ENCODE results near the gene CEND1.

Gene CEND1

DNA sequence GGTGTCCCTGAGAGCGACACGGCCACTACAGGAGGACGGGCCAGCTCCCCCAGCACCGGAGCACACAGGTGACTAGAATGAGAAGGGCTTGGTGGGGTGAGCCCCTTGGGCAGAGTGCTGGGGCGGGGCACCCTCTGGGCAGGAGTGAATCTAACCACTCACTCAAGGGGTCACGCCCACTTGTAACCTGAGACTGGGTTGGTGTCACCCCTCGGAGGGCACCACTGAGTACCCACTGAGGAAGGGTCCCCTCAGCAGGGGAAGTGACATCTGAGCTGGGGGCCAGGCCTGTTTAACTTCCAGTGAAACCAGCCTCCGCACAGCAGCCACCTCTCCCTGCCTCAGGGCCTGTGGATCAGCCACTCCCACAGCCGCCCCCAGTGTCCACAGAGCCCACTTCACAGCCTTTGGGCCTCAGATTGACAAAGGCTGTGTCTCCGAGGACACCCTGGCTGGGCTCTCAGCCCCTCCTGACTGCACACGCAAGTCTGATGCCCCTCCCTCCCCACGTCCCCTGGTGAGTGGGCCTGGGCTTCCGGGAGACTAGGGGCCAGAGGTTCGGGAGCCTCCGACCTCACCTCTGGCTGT lies 18.2 kb downstream of the CEND1 start:
- Histone ChIP-seq H3K9me2 (replicated peaks; ENCODE audit: insufficient read depth, low read length) (no peaks in the 10 kb centered on the region), H3K79me2 (ENCODE audit: low read length) (peaks cover 58% of the 10 kb centered on the region), H3K9me3 (replicated peaks; ENCODE audit: insufficient read depth, low read length) (no peaks in the 10 kb centered on the region), H3K4me1 (ENCODE audit: low read length) (no peaks in the 10 kb centered on the region), H4K20me1 (ENCODE audit: insufficient read depth, low read length) (no peaks in the 10 kb centered on the region; the same call in 1 of the 2 replicates), H3K36me3 (replicated peaks; ENCODE audit: insufficient read depth, low read length) (peaks cover 9% of the 10 kb centered on the region), H2AFZ (ENCODE audit: low read length) (no peak overlapping the region), H3K27ac (ENCODE audit: low read length) (no peak overlapping the region), H3K27me3 (replicated peaks; ENCODE audit: insufficient read depth, low read length) (no peaks in the 10 kb centered on the region), H3K4me2 (ENCODE audit: low read depth, low read length) (no peak overlapping the region), H3F3A (ENCODE audit: insufficient read depth, low read length) (peaks cover 6% of the 10 kb centered on the region), H3K9ac (ENCODE audit: low read length) (no peak overlapping the region), H3K4me3 (ENCODE audit: low read length) (no peak overlapping the region)
- TF ChIP-seq EZH2 (optimal IDR thresholded peaks at IDR 0.05; ENCODE audit: low read depth, low read length) (no peak), EZH2phosphoT487 (IDR thresholded peaks at IDR 0.05; ENCODE audit: low read length) (no peak), CTCF (IDR thresholded peaks at IDR 0.05; ENCODE audit: low read length) (no peak)
- DNase-seq = peak; percentile 2

DNA sequence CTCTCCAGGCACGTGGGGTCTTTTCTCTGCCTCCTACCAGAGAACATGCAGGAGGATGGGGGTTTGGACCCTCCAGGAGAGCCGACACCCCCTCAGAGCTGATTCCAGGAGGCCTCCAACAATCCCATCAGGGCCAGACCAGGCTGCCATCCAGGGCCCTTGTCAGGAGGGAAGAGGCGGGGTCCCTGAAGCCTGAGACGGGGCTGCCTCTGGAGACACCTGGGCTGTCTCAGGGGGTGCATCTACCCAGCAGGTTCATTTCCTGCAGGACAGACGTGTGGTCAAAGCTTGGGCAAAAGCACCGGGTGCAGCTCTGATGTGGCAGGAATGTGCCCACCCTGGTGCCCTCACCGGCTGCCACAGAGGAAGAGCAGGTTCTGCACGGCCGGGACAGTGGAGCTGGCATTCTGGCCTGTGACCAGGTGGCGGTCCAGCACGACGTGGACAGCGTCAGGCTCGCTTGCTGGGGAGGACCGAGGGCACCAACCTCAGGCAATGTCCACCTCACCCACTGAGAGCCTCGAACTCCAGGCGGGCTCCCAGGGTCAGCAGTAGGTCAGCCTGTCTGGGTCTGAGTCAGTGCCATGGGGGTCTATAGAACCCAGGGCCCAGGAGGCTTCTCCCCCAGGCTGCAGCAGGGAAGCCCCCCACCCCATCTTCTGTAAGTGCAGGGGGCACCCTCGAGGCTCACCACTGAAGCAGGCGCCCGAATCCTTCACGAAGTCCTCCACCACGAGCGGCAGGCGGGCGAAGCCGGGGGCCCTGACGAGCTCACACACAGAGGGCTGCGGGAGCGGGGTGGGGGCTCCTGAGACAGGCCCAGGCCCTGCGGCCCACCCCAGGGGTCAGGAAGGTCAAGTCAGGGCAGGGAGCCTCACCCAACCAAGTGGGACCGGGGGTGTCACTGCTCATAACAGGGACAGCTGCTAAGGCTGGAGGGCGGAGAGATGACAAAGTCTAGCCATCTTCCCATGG lies 19.0 kb downstream of the CEND1 start:
- Histone ChIP-seq H3K9me2 (replicated peaks; ENCODE audit: insufficient read depth, low read length) (no peaks in the 10 kb centered on the region), H3K9ac (ENCODE audit: low read length) (no peak overlapping the region), H4K20me1 (ENCODE audit: insufficient read depth, low read length) (no peaks in the 10 kb centered on the region; the same call in 1 of the 2 replicates), H3K27me3 (replicated peaks; ENCODE audit: insufficient read depth, low read length) (no peaks in the 10 kb centered on the region), H2AFZ (ENCODE audit: low read length) (no peak overlapping the region), H3K4me2 (ENCODE audit: low read depth, low read length) (no peak overlapping the region), H3K4me3 (ENCODE audit: low read length) (no peak overlapping the region), H3K4me1 (ENCODE audit: low read length) (no peaks in the 10 kb centered on the region), H3K9me3 (replicated peaks; ENCODE audit: insufficient read depth, low read length) (no peaks in the 10 kb centered on the region), H3K36me3 (replicated peaks; ENCODE audit: insufficient read depth, low read length) (peaks cover 9% of the 10 kb centered on the region), H3K79me2 (ENCODE audit: low read length) (peaks cover 51% of the 10 kb centered on the region), H3F3A (ENCODE audit: insufficient read depth, low read length) (peaks cover 8% of the 10 kb centered on the region), H3K27ac (ENCODE audit: low read length) (no peak overlapping the region)
- peak; percentile 2 for DNase-seq
- TF ChIP-seq CTCF (IDR thresholded peaks at IDR 0.05; ENCODE audit: low read length) = no peak
- TF ChIP-seq EZH2 (optimal IDR thresholded peaks at IDR 0.05; ENCODE audit: low read depth, low read length) = no peak
- TF ChIP-seq EZH2phosphoT487 (IDR thresholded peaks at IDR 0.05; ENCODE audit: low read length) = no peak

GRCh38 chr11:769887-770641 lies 19.8 kb downstream of the CEND1 start:
- H3K4me2 ChIP-seq (ENCODE audit: low read depth, low read length) = no peak overlapping the region
- no peaks in the 10 kb centered on the region; the same call in 1 of the 2 replicates for H4K20me1 ChIP-seq (ENCODE audit: insufficient read depth, low read length)
- H3K9me3 ChIP-seq (replicated peaks; ENCODE audit: insufficient read depth, low read length) = no peaks in the 10 kb centered on the region
- no peaks in the 10 kb centered on the region for H3K4me1 ChIP-seq (ENCODE audit: low read length)
- H3K27ac ChIP-seq (ENCODE audit: low read length) = no peak overlapping the region
- TF ChIP-seq EZH2phosphoT487 (IDR thresholded peaks at IDR 0.05; ENCODE audit: low read length) = no peak
- no peak for TF ChIP-seq CTCF (IDR thresholded peaks at IDR 0.05; ENCODE audit: low read length)
- no peak for TF ChIP-seq EZH2 (optimal IDR thresholded peaks at IDR 0.05; ENCODE audit: low read depth, low read length)
- no peak overlapping the region for H3K9ac ChIP-seq (ENCODE audit: low read length)
- no peak overlapping the region for H2AFZ ChIP-seq (ENCODE audit: low read length)
- H3K9me2 ChIP-seq (replicated peaks; ENCODE audit: insufficient read depth, low read length) = no peaks in the 10 kb centered on the region
- peaks cover 10% of the 10 kb centered on the region for H3F3A ChIP-seq (ENCODE audit: insufficient read depth, low read length)
- peaks cover 9% of the 10 kb centered on the region for H3K36me3 ChIP-seq (replicated peaks; ENCODE audit: insufficient read depth, low read length)
- peaks cover 42% of the 10 kb centered on the region for H3K79me2 ChIP-seq (ENCODE audit: low read length)
- no peak overlapping the region for H3K4me3 ChIP-seq (ENCODE audit: low read length)
- H3K27me3 ChIP-seq (replicated peaks; ENCODE audit: insufficient read depth, low read length) = no peaks in the 10 kb centered on the region
- DNase-seq = no peak

Data from MM.1S (cell line).